Measurements from ENCODE around the gene IPO13.
A peak's percentile ranks its signal among the peaks of the same experiment; 100 is the strongest.

The IPO13 gene

GRCh38 chr1:43946236-43947060 lies at the start of gene IPO13:
Gene IPO13 (plus strand): TSS chr1:43946950. CDS start chr1:43947601, 651 bp downstream.
- Histone ChIP-seq H3K4me1 (ENCODE audit: control insufficient read depth, insufficient read depth, low read length) (peaks cover 23% of the 10 kb centered on the region), H3K36me3 (ENCODE audit: control insufficient read depth, insufficient read depth, low read length, severe bottlenecking) (peaks cover 14% of the 10 kb centered on the region), H3K9me3 (ENCODE audit: control insufficient read depth, low read length) (no peaks in the 10 kb centered on the region), H3K4me3 (ENCODE audit: low read length) (peak within 1 kb of the TSS; percentile 98), H3K9ac (ENCODE audit: low read length) (peak within 1 kb of the TSS; percentile 100), H3K27me3 (replicated peaks; ENCODE audit: control insufficient read depth, insufficient read depth, low read length) (no peaks in the 10 kb centered on the region)
- DNase-seq (ENCODE audit: low read depth), result peak; percentile 98

GRCh38 chr1:43898981-43899380 lies 47.8 kb upstream of the IPO13 start:
- Histone ChIP-seq H3K4me3 (ENCODE audit: low read length) (no peak overlapping the region), H3K4me1 (ENCODE audit: control insufficient read depth, insufficient read depth, low read length) (peaks cover 2% of the 10 kb centered on the region), H3K27me3 (replicated peaks; ENCODE audit: control insufficient read depth, insufficient read depth, low read length) (peaks cover 2% of the 10 kb centered on the region), H3K36me3 (ENCODE audit: control insufficient read depth, insufficient read depth, low read length, severe bottlenecking) (peaks cover 13% of the 10 kb centered on the region), H3K9ac (ENCODE audit: low read length) (no peak overlapping the region), H3K9me3 (ENCODE audit: control insufficient read depth, low read length) (no peaks in the 10 kb centered on the region)
- DNase-seq (ENCODE audit: low read depth), result no peak

- Histone ChIP-seq H3K4me1 (ENCODE audit: control insufficient read depth, insufficient read depth, low read length) (no peaks in the 10 kb centered on the region), H3K9me3 (ENCODE audit: control insufficient read depth, low read length) (no peaks in the 10 kb centered on the region), H3K36me3 (ENCODE audit: control insufficient read depth, insufficient read depth, low read length, severe bottlenecking) (peaks cover 13% of the 10 kb centered on the region), H3K4me3 (ENCODE audit: low read length) (no peak overlapping the region), H3K27me3 (replicated peaks; ENCODE audit: control insufficient read depth, insufficient read depth, low read length) (peaks cover 5% of the 10 kb centered on the region), H3K9ac (ENCODE audit: low read length) (no peak overlapping the region)
- DNase-seq (ENCODE audit: low read depth), result no peak
Observed at GRCh38 chr1:43900386-43900785, 46.4 kb upstream of the IPO13 start.

GRCh38 chr1:43901196-43901961 lies 45.4 kb upstream of the IPO13 start:
- H3K4me1 ChIP-seq (ENCODE audit: control insufficient read depth, insufficient read depth, low read length), result no peaks in the 10 kb centered on the region
- H3K9ac ChIP-seq (ENCODE audit: low read length), result no peak overlapping the region
- peaks cover 5% of the 10 kb centered on the region for H3K27me3 ChIP-seq (replicated peaks; ENCODE audit: control insufficient read depth, insufficient read depth, low read length)
- no peaks in the 10 kb centered on the region for H3K9me3 ChIP-seq (ENCODE audit: control insufficient read depth, low read length)
- H3K36me3 ChIP-seq (ENCODE audit: control insufficient read depth, insufficient read depth, low read length, severe bottlenecking), result peaks cover 13% of the 10 kb centered on the region
- no peak for DNase-seq (ENCODE audit: low read depth)
- no peak overlapping the region for H3K4me3 ChIP-seq (ENCODE audit: low read length)

GRCh38 chr1:43902058-43902831 lies 44.5 kb upstream of the IPO13 start:
- Histone ChIP-seq H3K4me3 (ENCODE audit: low read length) (no peak overlapping the region), H3K36me3 (ENCODE audit: control insufficient read depth, insufficient read depth, low read length, severe bottlenecking) (peaks cover 13% of the 10 kb centered on the region), H3K27me3 (replicated peaks; ENCODE audit: control insufficient read depth, insufficient read depth, low read length) (peaks cover 5% of the 10 kb centered on the region), H3K4me1 (ENCODE audit: control insufficient read depth, insufficient read depth, low read length) (no peaks in the 10 kb centered on the region), H3K9ac (ENCODE audit: low read length) (no peak overlapping the region), H3K9me3 (ENCODE audit: control insufficient read depth, low read length) (no peaks in the 10 kb centered on the region)
- no peak for DNase-seq (ENCODE audit: low read depth)

GRCh38 chr1:43904660-43905551 lies 41.8 kb upstream of the IPO13 start:
- no peak overlapping the region for H3K9ac ChIP-seq (ENCODE audit: low read length)
- peaks cover 2% of the 10 kb centered on the region for H3K36me3 ChIP-seq (ENCODE audit: control insufficient read depth, insufficient read depth, low read length, severe bottlenecking)
- no peak for DNase-seq (ENCODE audit: low read depth)
- no peaks in the 10 kb centered on the region for H3K4me1 ChIP-seq (ENCODE audit: control insufficient read depth, insufficient read depth, low read length)
- no peak overlapping the region for H3K4me3 ChIP-seq (ENCODE audit: low read length)
- H3K27me3 ChIP-seq (replicated peaks; ENCODE audit: control insufficient read depth, insufficient read depth, low read length), result peaks cover 5% of the 10 kb centered on the region
- H3K9me3 ChIP-seq (ENCODE audit: control insufficient read depth, low read length), result no peaks in the 10 kb centered on the region

GRCh38 chr1:43908226-43908625 lies 38.5 kb upstream of the IPO13 start:
- DNase-seq (ENCODE audit: low read depth), result no peak
- Histone ChIP-seq H3K4me3 (ENCODE audit: low read length) (no peak overlapping the region), H3K9me3 (ENCODE audit: control insufficient read depth, low read length) (no peaks in the 10 kb centered on the region), H3K27me3 (replicated peaks; ENCODE audit: control insufficient read depth, insufficient read depth, low read length) (peaks cover 5% of the 10 kb centered on the region), H3K9ac (ENCODE audit: low read length) (no peak overlapping the region), H3K4me1 (ENCODE audit: control insufficient read depth, insufficient read depth, low read length) (peaks cover 13% of the 10 kb centered on the region), H3K36me3 (ENCODE audit: control insufficient read depth, insufficient read depth, low read length, severe bottlenecking) (no peaks in the 10 kb centered on the region)

GRCh38 chr1:43908858-43909257 lies 37.9 kb upstream of the IPO13 start:
- Histone ChIP-seq H3K36me3 (ENCODE audit: control insufficient read depth, insufficient read depth, low read length, severe bottlenecking) (no peaks in the 10 kb centered on the region), H3K27me3 (replicated peaks; ENCODE audit: control insufficient read depth, insufficient read depth, low read length) (peaks cover 4% of the 10 kb centered on the region), H3K9ac (ENCODE audit: low read length) (no peak overlapping the region), H3K4me1 (ENCODE audit: control insufficient read depth, insufficient read depth, low read length) (peaks cover 13% of the 10 kb centered on the region), H3K4me3 (ENCODE audit: low read length) (no peak overlapping the region), H3K9me3 (ENCODE audit: control insufficient read depth, low read length) (no peaks in the 10 kb centered on the region)
- DNase-seq (ENCODE audit: low read depth), result no peak

GRCh38 chr1:43910343-43910742 lies 36.4 kb upstream of the IPO13 start:
- H3K4me1 ChIP-seq (ENCODE audit: control insufficient read depth, insufficient read depth, low read length), result peaks cover 20% of the 10 kb centered on the region
- H3K27me3 ChIP-seq (replicated peaks; ENCODE audit: control insufficient read depth, insufficient read depth, low read length), result no peaks in the 10 kb centered on the region
- H3K36me3 ChIP-seq (ENCODE audit: control insufficient read depth, insufficient read depth, low read length, severe bottlenecking), result no peaks in the 10 kb centered on the region
- no peaks in the 10 kb centered on the region for H3K9me3 ChIP-seq (ENCODE audit: control insufficient read depth, low read length)
- H3K4me3 ChIP-seq (ENCODE audit: low read length), result no peak overlapping the region
- DNase-seq (ENCODE audit: low read depth), result no peak
- H3K9ac ChIP-seq (ENCODE audit: low read length), result no peak overlapping the region

GRCh38 chr1:43912607-43913006 lies 34.1 kb upstream of the IPO13 start:
- Histone ChIP-seq H3K4me1 (ENCODE audit: control insufficient read depth, insufficient read depth, low read length) (peaks cover 20% of the 10 kb centered on the region), H3K4me3 (ENCODE audit: low read length) (no peak overlapping the region), H3K9me3 (ENCODE audit: control insufficient read depth, low read length) (no peaks in the 10 kb centered on the region), H3K27me3 (replicated peaks; ENCODE audit: control insufficient read depth, insufficient read depth, low read length) (no peaks in the 10 kb centered on the region), H3K36me3 (ENCODE audit: control insufficient read depth, insufficient read depth, low read length, severe bottlenecking) (no peaks in the 10 kb centered on the region), H3K9ac (ENCODE audit: low read length) (peak overlapping the region; percentile 14)
- peak; percentile 86 for DNase-seq (ENCODE audit: low read depth)
